Measurements from ENCODE around the gene EGLN2. TPM values are rescaled to one million over a fixed set of nuclear protein-coding genes. Genes with fewer than 3 reads are reported as not detected.
"Not testable (repeated sequence)": the region's sequence is repeated elsewhere in the genome, so short reads cannot be mapped to it uniquely, and the experiment has no call there.

Gene EGLN2
- polyA plus RNA-seq, 3 donors, result 61.8 to 66.8 (median 63.3) TPM

GRCh38 chr19:40838477-40838876 is 39.5 kb downstream of the EGLN2 start:
- not testable (repeated sequence) for DNase-seq (ENCODE audit: low read depth in 3 of 3, low spot score in 2 of 3)

- DNase-seq (ENCODE audit: low read depth in 3 of 3, low spot score in 2 of 3), result not testable (repeated sequence)
Observed at GRCh38 chr19:40842012-40842411, 43.0 kb downstream of the EGLN2 start.

- not testable (repeated sequence) for DNase-seq (ENCODE audit: low read depth in 3 of 3, low spot score in 2 of 3)
Observed at GRCh38 chr19:40842997-40843652, 44.1 kb downstream of the EGLN2 start.

- not testable (repeated sequence) for DNase-seq (ENCODE audit: low read depth in 3 of 3, low spot score in 2 of 3)
Observed at GRCh38 chr19:40843653-40844052, 44.7 kb downstream of the EGLN2 start.

GRCh38 chr19:40846722-40847121 is 47.7 kb downstream of the EGLN2 start:
- DNase-seq (ENCODE audit: low read depth in 3 of 3, low spot score in 2 of 3), result not testable (repeated sequence)

- DNase-seq (ENCODE audit: low read depth in 3 of 3, low spot score in 2 of 3), result not testable (repeated sequence)
Observed at GRCh38 chr19:40850277-40850676, 51.3 kb downstream of the EGLN2 start, which contains the start of gene CYP2A6. Gene CYP2A6, minus strand, starts transcription at chr19:40850447. Its CDS starts 21 bp downstream, at chr19:40850426.

GRCh38 chr19:40852467-40853152 is 53.6 kb downstream of the EGLN2 start:
- not testable (repeated sequence) for DNase-seq (ENCODE audit: low read depth in 3 of 3, low spot score in 2 of 3)

Other genes with a start within 250 kb of the EGLN2 start
- 10 to 100 TPM; 31.2 to 43.4 (median 40.5) TPM for gene SHKBP1, start 222.3 kb upstream of the EGLN2 start, polyA plus RNA-seq (ENCODE audit: insufficient read length in 3 of 3)
- 100 to 1,000 TPM; 146 to 189 (median 159) TPM for gene LTBP4, start 197.8 kb upstream of the EGLN2 start, polyA plus RNA-seq (ENCODE audit: insufficient read length in 3 of 3)
- 1 to 10 TPM; 8.0 to 9.5 (median 8.6) TPM for gene NUMBL, start 108.5 kb upstream of the EGLN2 start, polyA plus RNA-seq (ENCODE audit: insufficient read length in 3 of 3)
- 10 to 100 TPM; 30.3 to 32.6 (median 30.9) TPM for gene COQ8B, start 82.3 kb upstream of the EGLN2 start, polyA plus RNA-seq (ENCODE audit: insufficient read length in 3 of 3)
- 10 to 100 TPM; 13.3 to 15.5 (median 13.5) TPM for gene ITPKC, start 82.1 kb upstream of the EGLN2 start, polyA plus RNA-seq (ENCODE audit: insufficient read length in 3 of 3)
- gene ACTMAP, start 48.7 kb upstream of the EGLN2 start, polyA plus RNA-seq (ENCODE audit: insufficient read length in 3 of 3), result 10 to 100 TPM; 13.6 to 14.0 (median 13.6) TPM
- 100 to 1,000 TPM in 2 of 3 donors, 10 to 100 TPM in 1; 95.6 to 114 (median 103) TPM for gene SNRPA, start 48.0 kb upstream of the EGLN2 start, polyA plus RNA-seq (ENCODE audit: insufficient read length in 3 of 3)
- 1 to 10 TPM in 1 of 3 donors, under 1 TPM in 2; 0.31 to 1.6 (median 0.69) TPM for gene MIA, start 23.7 kb upstream of the EGLN2 start, polyA plus RNA-seq (ENCODE audit: insufficient read length in 3 of 3)
- gene RAB4B, start 20.9 kb upstream of the EGLN2 start, polyA plus RNA-seq (ENCODE audit: insufficient read length in 3 of 3), result 1 to 10 TPM; 7.5 to 9.0 (median 8.8) TPM
- gene CYP2A6, start 51.3 kb downstream of the EGLN2 start, polyA plus RNA-seq (ENCODE audit: insufficient read length in 3 of 3), result under 1 TPM in 1 of 3 donors, not detected in 2; 0.14 TPM
- under 1 TPM in 1 of 3 donors, not detected in 2; 0.19 TPM for gene CYP2A7, start 83.0 kb downstream of the EGLN2 start, polyA plus RNA-seq (ENCODE audit: insufficient read length in 3 of 3)
- 1 to 10 TPM; 2.0 to 2.8 (median 2.1) TPM for gene CYP2B6, start 192.1 kb downstream of the EGLN2 start, polyA plus RNA-seq (ENCODE audit: insufficient read length in 3 of 3)

All from right renal cortex interstitium (tissue), 3 donors.